GM18508 (cell line): Measurements from ENCODE around the gene AKT2.

Source experiments
- ATAC-seq: cut with Tn5 transposase; IDR thresholded peaks from one replicate; pipeline ENCODE4 v1.9.1; 2021; ENCODE audit warnings: moderate number of reproducible peaks; ENCODE audit not compliant: insufficient read depth, unreplicated experiment

AKT2 gene

GRCh38 chr19:40255619-40256166, 29.5 kb downstream of the AKT2 start:
- no peak for ATAC-seq

- no peak for ATAC-seq
Measured at GRCh38 chr19:40254714-40255418, 30.3 kb downstream of the AKT2 start.

- no peak for ATAC-seq
Measured at GRCh38 chr19:40253611-40254092, 31.5 kb downstream of the AKT2 start.

- no peak for ATAC-seq
Measured at GRCh38 chr19:40252395-40252794, 32.8 kb downstream of the AKT2 start.

- no peak for ATAC-seq
Measured at GRCh38 chr19:40251991-40252390, 33.2 kb downstream of the AKT2 start.

- ATAC-seq = no peak
Measured at GRCh38 chr19:40251244-40251643, 33.9 kb downstream of the AKT2 start.

GRCh38 chr19:40249781-40250180, 35.4 kb downstream of the AKT2 start:
- no peak for ATAC-seq

GRCh38 chr19:40249201-40249600, 35.9 kb downstream of the AKT2 start:
- ATAC-seq = no peak

- no peak for ATAC-seq
Measured at GRCh38 chr19:40247735-40248262, 37.3 kb downstream of the AKT2 start.

GRCh38 chr19:40247178-40247577, 38.0 kb downstream of the AKT2 start:
- ATAC-seq = no peak

- no peak for ATAC-seq
Measured at GRCh38 chr19:40246292-40247073, 38.7 kb downstream of the AKT2 start.

- ATAC-seq = no peak
Measured at GRCh38 chr19:40245506-40246128, 39.5 kb downstream of the AKT2 start.

- no peak for ATAC-seq
Measured at GRCh38 chr19:40244579-40245317, 40.4 kb downstream of the AKT2 start.

GRCh38 chr19:40243181-40243580, 42.0 kb downstream of the AKT2 start:
- no peak for ATAC-seq

GRCh38 chr19:40242480-40242879, 42.7 kb downstream of the AKT2 start:
- ATAC-seq = no peak

GRCh38 chr19:40241809-40242384, 43.2 kb downstream of the AKT2 start:
- no peak for ATAC-seq

- no peak for ATAC-seq
Measured at GRCh38 chr19:40241125-40241808, 43.9 kb downstream of the AKT2 start.

- ATAC-seq = no peak
Measured at GRCh38 chr19:40240332-40240731, 44.8 kb downstream of the AKT2 start.
